K562 (cell line): ENCODE results near the gene ARL4D. TPM values are rescaled to one million over a fixed set of nuclear protein-coding genes. Genes with fewer than 3 reads are reported as not detected.

Source experiments
- CTBP1 ChIP-seq: fragments of 450-650 bp; IDR thresholded peaks from 2 replicates; pipeline ENCODE4 v1.6.1; 2016; ENCODE audit warnings: borderline replicate concordance
- EP400 ChIP-seq: fragments of 450-650 bp; IDR thresholded peaks from 2 replicates; pipeline ENCODE4 v1.6.1; 2017; ENCODE audit warnings: antibody characterized with exemption, mild to moderate bottlenecking, moderate library complexity
- GTF3C2 ChIP-seq: IDR thresholded peaks from 3 replicates; pipeline ENCODE4 v1.6.1; 2011; ENCODE audit warnings: borderline replicate concordance, mild to moderate bottlenecking, moderate library complexity; ENCODE audit not compliant: insufficient read length; ENCODE audit errors: extremely low read depth
- MTA2 ChIP-seq: fragments of 450-650 bp; IDR thresholded peaks from 2 replicates; pipeline ENCODE4 v1.6.1; 2016; ENCODE audit warnings: low read depth
- PHF8 ChIP-seq: fragments of 200-600 bp; sonication (generic); IDR thresholded peaks from 2 replicates; pipeline ENCODE4 v1.6.1; 2012; ENCODE audit warnings: mixed run types, mild to moderate bottlenecking, inconsistent platforms, low read length, moderate library complexity, borderline replicate concordance
- SAFB ChIP-seq: fragments of 200-400 bp; formaldehyde crosslinking; IDR thresholded peaks from 2 replicates; pipeline ENCODE4 v1.6.1; 2017; ENCODE audit warnings: low read depth, low read length, borderline replicate concordance
- SUPT5H ChIP-seq: fragments of 450-650 bp; IDR thresholded peaks from 2 replicates; pipeline ENCODE4 v1.6.1; 2016
- TAF9B ChIP-seq: fragments of 450-650 bp; IDR thresholded peaks from 2 replicates; pipeline ENCODE4 v1.6.1; 2018; ENCODE audit warnings: mild to moderate bottlenecking; ENCODE audit not compliant: partially characterized antibody
- THRAP3 ChIP-seq: fragments of 450-650 bp; IDR thresholded peaks from 2 replicates; pipeline ENCODE4 v1.6.1; 2016; ENCODE audit warnings: mild to moderate bottlenecking, inconsistent platforms, borderline replicate concordance
- YY1 ChIP-seq, 3 experiments: IDR thresholded peaks; 2 replicates each; pipeline ENCODE4 v1.6.1; 2011; ENCODE audit warnings: low read length in 2 of 3, mild to moderate bottlenecking in 2 of 3, moderate library complexity in 2 of 3, borderline replicate concordance in 1 of 3, control low read depth in 1 of 3, low read depth in 1 of 3; ENCODE audit not compliant: insufficient read depth in 3 of 3, insufficient replicate concordance in 2 of 3, control insufficient read depth in 1 of 3, insufficient read length in 1 of 3; ENCODE audit errors: extremely low read depth in 1 of 3
- ZNF318 ChIP-seq, 2 experiments: fragments of 450-650 bp; IDR thresholded peaks; 2 replicates each; pipeline ENCODE4 v1.6.1; 2016; ENCODE audit warnings: mild to moderate bottlenecking in 2 of 2, borderline replicate concordance in 1 of 2, low read depth in 1 of 2, moderate library complexity in 1 of 2
- ZNF655 ChIP-seq: fragments of 250-450 bp; sonication (Bioruptor Pico); IDR thresholded peaks from 2 replicates; pipeline ENCODE4 v1.5.0; 2021
- ZNF77 ChIP-seq: fragments of 250-450 bp; sonication (Bioruptor Pico); IDR thresholded peaks from 2 replicates; pipeline ENCODE4 v1.5.0; 2020
- polyA plus RNA-seq, 8 experiments: library from polyadenylated mRNA; depleted of rRNA in 4 of 8; stranded (reverse) in 5 of 8; unstranded in 3 of 8; fragments of >200 nt; fragmentation: Nextera tagmentation in 2 of 8; fragmentation: Illumina TruSeq in 1 of 8; extraction: Ambion mirVana in 2 of 8; extraction: Trizol in 1 of 8; gene quantifications; 2 replicates each; pipeline versions ENCODE4 v1.2.1 to v1.2.3, GENCODE V29; 2011 to 2014; ENCODE audit warnings: inconsistent platforms in 1 of 8, missing spikeins in 1 of 8
- total RNA-seq, 7 experiments: library from RNA; depleted of rRNA in 6 of 7; stranded (reverse); fragments of >200 nt in 6 of 7; fragmentation: Illumina TruSeq in 2 of 7; extraction: Trizol in 2 of 7; gene quantifications; 2 replicates each; pipeline versions ENCODE4 v1.2.1 to v1.2.3, GENCODE V29; 2011 to 2021; ENCODE audit warnings: low replicate concordance in 1 of 7

The ARL4D gene
- total and polyA plus RNA-seq, 9 of the 15 experiments (the other 6 are each of a cell fraction or from before 2014, with no cell fraction given), result 0.07 to 0.53 (median 0.28) TPM; not detected in 1

GRCh38 chr17:43403846-43404245 is 5.1 kb downstream of the ARL4D start (continued):
- TF ChIP-seq ZNF318 (IDR thresholded peaks at IDR 0.05; ENCODE audit: borderline replicate concordance in 1 of 2, low read depth in 1 of 2), result no peak
- TF ChIP-seq MTA2, result peak; percentile 84
- peak; percentile 98 for TF ChIP-seq CTBP1
- no peak for TF ChIP-seq SAFB
- TF ChIP-seq PHF8, result no peak
- no peak for TF ChIP-seq SUPT5H
- TF ChIP-seq ZNF655 (CRISPR knock-in tag), result no peak
- no peak for TF ChIP-seq THRAP3
- no peak for TF ChIP-seq TAF9B
- TF ChIP-seq GTF3C2, result no peak
- TF ChIP-seq YY1 (IDR thresholded peaks at IDR 0.05; ENCODE audit: borderline replicate concordance in 1 of 3, control insufficient read depth in 1 of 3, extremely low read depth in 1 of 3, insufficient read depth in 3 of 3, insufficient read length in 1 of 3, insufficient replicate concordance in 2 of 3, low read depth in 1 of 3, low read length in 2 of 3), result no peak
- TF ChIP-seq ZNF77 (CRISPR knock-in tag), result no peak
- no peak for TF ChIP-seq EP400
